Glutamatergic neuron (in vitro differentiated cells): ENCODE measurements around the gene BRD4. TPM values are rescaled to one million over a fixed set of nuclear protein-coding genes. Genes with fewer than 3 reads are reported as not detected.

Experiments
- DNase-seq: peaks from one replicate; pipeline ENCODE4 v3.0.0; 2022
- H3K27ac Mint-ChIP-seq: one replicate; pipeline ENCODE4 v1.8.0; 2020; ENCODE audit warnings: mild to moderate bottlenecking, mixed read lengths, inconsistent platforms; ENCODE audit not compliant: unreplicated experiment
- H3K27me3 Mint-ChIP-seq: one replicate; pipeline ENCODE4 v1.8.0; 2020; ENCODE audit warnings: mild to moderate bottlenecking, moderate library complexity, mixed read lengths, inconsistent platforms; ENCODE audit not compliant: unreplicated experiment
- H3K36me3 Mint-ChIP-seq: one replicate; pipeline ENCODE4 v1.8.0; 2020; ENCODE audit warnings: mild to moderate bottlenecking, mixed read lengths, inconsistent platforms; ENCODE audit not compliant: unreplicated experiment
- H3K4me1 Mint-ChIP-seq: one replicate; pipeline ENCODE4 v1.8.0; 2020; ENCODE audit warnings: mild to moderate bottlenecking, low read depth, mixed read lengths, inconsistent platforms; ENCODE audit not compliant: unreplicated experiment
- H3K4me3 Mint-ChIP-seq: one replicate; pipeline ENCODE4 v1.8.0; 2020; ENCODE audit warnings: mild to moderate bottlenecking, mixed read lengths, inconsistent platforms; ENCODE audit not compliant: unreplicated experiment
- H3K9me3 Mint-ChIP-seq: one replicate; pipeline ENCODE4 v1.8.0; 2020; ENCODE audit warnings: mild to moderate bottlenecking, moderate library complexity, mixed read lengths, inconsistent platforms; ENCODE audit not compliant: unreplicated experiment
- CTCF ChIP-seq: fragments of 200-600 bp; sonication (generic); IDR thresholded peaks from one replicate; pipeline ENCODE4 v1.5.0; 2021; ENCODE audit not compliant: partially characterized antibody, unreplicated experiment
- total RNA-seq: library from RNA; stranded (reverse); fragmentation: NEBNext Ultra II Directional; extraction: Animal tissue kit (Norgen Biotek cat#: 25700); gene quantifications from one replicate; pipeline ENCODE4 v1.2.1, GENCODE V29; 2021; ENCODE audit not compliant: unreplicated experiment

Gene BRD4
- total RNA-seq, 1 donor from 2014 or later: 162 TPM

- H3K4me3 Mint-ChIP-seq: no peak overlapping the region
- peak overlapping the region; percentile 84 for H3K27ac Mint-ChIP-seq
- H3K27me3 Mint-ChIP-seq: peaks cover 5% of the 10 kb centered on the region
- H3K9me3 Mint-ChIP-seq: peaks cover 18% of the 10 kb centered on the region
- DNase-seq: no peak
- H3K4me1 Mint-ChIP-seq: peaks cover 76% of the 10 kb centered on the region
- no peaks in the 10 kb centered on the region for H3K36me3 Mint-ChIP-seq
- TF ChIP-seq CTCF: no peak
These were observed 46.3 kb downstream of the BRD4 start for GRCh38 chr19:15285896-15286591.

- Mint-ChIP-seq H3K4me3 (no peak overlapping the region), H3K27me3 (peaks cover 5% of the 10 kb centered on the region), H3K36me3 (no peaks in the 10 kb centered on the region), H3K27ac (peak overlapping the region; percentile 38), H3K9me3 (peaks cover 22% of the 10 kb centered on the region), H3K4me1 (peaks cover 77% of the 10 kb centered on the region)
- TF ChIP-seq CTCF: no peak
- no peak for DNase-seq
These were observed 47.4 kb downstream of the BRD4 start for GRCh38 chr19:15284896-15285295.

- H3K27ac Mint-ChIP-seq: peak overlapping the region; percentile 40
- peaks cover 22% of the 10 kb centered on the region for H3K9me3 Mint-ChIP-seq
- H3K4me1 Mint-ChIP-seq: peaks cover 76% of the 10 kb centered on the region
- H3K4me3 Mint-ChIP-seq: peak overlapping the region; percentile 53
- DNase-seq: no peak
- peaks cover 7% of the 10 kb centered on the region for H3K27me3 Mint-ChIP-seq
- TF ChIP-seq CTCF: no peak
- no peaks in the 10 kb centered on the region for H3K36me3 Mint-ChIP-seq
These were observed 48.2 kb downstream of the BRD4 start for GRCh38 chr19:15284091-15284490.

GRCh38 chr19:15283141-15283883, 49.0 kb downstream of the BRD4 start:
- H3K27me3 Mint-ChIP-seq: peaks cover 5% of the 10 kb centered on the region
- no peak for TF ChIP-seq CTCF
- peak overlapping the region; percentile 60 for H3K27ac Mint-ChIP-seq
- H3K9me3 Mint-ChIP-seq: peaks cover 18% of the 10 kb centered on the region
- peak overlapping the region; percentile 53 for H3K4me3 Mint-ChIP-seq
- peaks cover 70% of the 10 kb centered on the region for H3K4me1 Mint-ChIP-seq
- no peaks in the 10 kb centered on the region for H3K36me3 Mint-ChIP-seq
- DNase-seq: no peak

DNA sequence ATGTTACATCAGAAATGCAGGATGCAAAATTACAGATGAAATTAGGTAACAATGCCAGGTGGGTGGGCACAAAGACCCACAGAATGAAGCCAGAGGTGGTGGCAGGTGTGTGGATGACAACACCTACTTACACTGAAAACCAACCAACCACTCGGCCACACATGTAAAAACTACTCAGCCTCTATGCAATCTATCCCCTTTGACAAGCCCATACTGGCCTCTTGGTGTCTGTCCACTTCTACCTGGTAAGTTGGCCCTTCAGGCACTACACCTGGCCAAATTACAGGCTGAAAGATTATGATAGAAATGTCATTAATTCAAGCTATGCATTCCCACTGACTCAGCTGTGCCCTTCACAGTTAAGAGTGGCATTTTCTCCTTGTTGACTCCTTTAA, 50.0 kb downstream of the BRD4 start:
- no peak for TF ChIP-seq CTCF
- peak overlapping the region; percentile 97 for H3K27ac Mint-ChIP-seq
- DNase-seq: no peak
- peaks cover 14% of the 10 kb centered on the region for H3K9me3 Mint-ChIP-seq
- H3K36me3 Mint-ChIP-seq: no peaks in the 10 kb centered on the region
- H3K4me1 Mint-ChIP-seq: peaks cover 66% of the 10 kb centered on the region
- H3K27me3 Mint-ChIP-seq: peaks cover 5% of the 10 kb centered on the region
- H3K4me3 Mint-ChIP-seq: peak overlapping the region; percentile 66
